IPS DF 6.9 (cell line): ENCODE measurements around the gene SMIM9.
A peak's percentile ranks its signal among the peaks of the same experiment; 100 is the strongest.

Experiments used
- DNase-seq: peaks from one replicate; pipeline ENCODE4 v3.0.0-alpha.2; 2013; ENCODE audit warnings: low read depth, low spot score
- H3K27ac ChIP-seq: one replicate; pipeline ENCODE4 v1.5.1; 2013; ENCODE audit warnings: low read length, control low read depth
- H3K27me3 ChIP-seq: 2 replicates; pipeline ENCODE4 v1.6.1; 2013; ENCODE audit warnings: mild to moderate bottlenecking, low read length; ENCODE audit not compliant: control insufficient read depth, insufficient read depth
- H3K36me3 ChIP-seq: 2 replicates; pipeline ENCODE4 v1.6.1; 2013; ENCODE audit warnings: low read length; ENCODE audit not compliant: control insufficient read depth, insufficient read depth
- H3K4me1 ChIP-seq: 2 replicates; pipeline ENCODE4 v1.6.1; 2013; ENCODE audit warnings: low read length; ENCODE audit not compliant: control insufficient read depth, insufficient read depth
- H3K4me3 ChIP-seq: 2 replicates; pipeline ENCODE4 v1.5.1; 2013; ENCODE audit warnings: mild to moderate bottlenecking, low read length
- H3K9me3 ChIP-seq: 2 replicates; pipeline ENCODE4 v1.6.1; 2013; ENCODE audit warnings: low read length, inconsistent platforms; ENCODE audit not compliant: control insufficient read depth, insufficient read depth
- WGBS: extraction: QIAGEN DNeasy Blood & Tissue Kit; methylation state at CpG from one replicate; pipeline ENCODE4 v1.1.7; 2013; ENCODE audit warnings: mixed read lengths, missing lambda C conversion rate; ENCODE audit not compliant: insufficient read length, insufficient coverage; 5-methylcytosine and 5-hydroxymethylcytosine counted together

Gene SMIM9

GRCh38 chrX:154815274-154815818, 19.1 kb downstream of the SMIM9 start:
- Histone ChIP-seq H3K36me3 (no peaks in the 10 kb centered on the region), H3K4me3 (no peak overlapping the region), H3K4me1 (no peaks in the 10 kb centered on the region; the same call in 1 of the 2 replicates), H3K27me3 (no peaks in the 10 kb centered on the region), H3K9me3 (no peaks in the 10 kb centered on the region), H3K27ac (no peak overlapping the region)
- no peak for DNase-seq
- WGBS: no CpG with 5 or more reads among the region's 5 CpGs

- H3K27me3 ChIP-seq: no peaks in the 10 kb centered on the region
- H3K9me3 ChIP-seq: no peaks in the 10 kb centered on the region
- no peak for DNase-seq
- no peak overlapping the region for H3K27ac ChIP-seq
- H3K4me3 ChIP-seq: no peak overlapping the region
- no peaks in the 10 kb centered on the region for H3K36me3 ChIP-seq
- no CpG with 5 or more reads among the region's 1 CpG for WGBS
- no peaks in the 10 kb centered on the region for H3K4me1 ChIP-seq
Measured at GRCh38 chrX:154813801-154814200, 20.7 kb downstream of the SMIM9 start.

GRCh38 chrX:154812341-154813101, 21.9 kb downstream of the SMIM9 start:
- no CpG with 5 or more reads among the region's 2 CpGs for WGBS
- DNase-seq: no peak
- Histone ChIP-seq H3K9me3 (no peaks in the 10 kb centered on the region), H3K27ac (no peak overlapping the region), H3K27me3 (no peaks in the 10 kb centered on the region), H3K4me1 (no peaks in the 10 kb centered on the region), H3K4me3 (no peak overlapping the region), H3K36me3 (no peaks in the 10 kb centered on the region)

GRCh38 chrX:154809939-154810665, 24.4 kb downstream of the SMIM9 start:
- H3K27me3 ChIP-seq: no peaks in the 10 kb centered on the region
- H3K4me1 ChIP-seq: no peaks in the 10 kb centered on the region
- DNase-seq: no peak
- no peak overlapping the region for H3K4me3 ChIP-seq
- H3K27ac ChIP-seq: no peak overlapping the region
- WGBS: no CpG with 5 or more reads among the region's 1 CpG
- no peaks in the 10 kb centered on the region for H3K36me3 ChIP-seq
- no peaks in the 10 kb centered on the region for H3K9me3 ChIP-seq

GRCh38 chrX:154806837-154807501, 27.5 kb downstream of the SMIM9 start:
- no peaks in the 10 kb centered on the region for H3K9me3 ChIP-seq
- H3K4me3 ChIP-seq: no peak overlapping the region
- WGBS: no CpG with 5 or more reads among the region's 5 CpGs
- peaks cover 2% of the 10 kb centered on the region for H3K4me1 ChIP-seq
- DNase-seq: no peak
- no peak overlapping the region for H3K27ac ChIP-seq
- peaks cover 2% of the 10 kb centered on the region; the same call in 1 of the 2 replicates for H3K27me3 ChIP-seq
- H3K36me3 ChIP-seq: no peaks in the 10 kb centered on the region

GRCh38 chrX:154805696-154806091, 28.8 kb downstream of the SMIM9 start:
- H3K36me3 ChIP-seq: no peaks in the 10 kb centered on the region
- H3K4me3 ChIP-seq: peak overlapping the region; percentile 59; the same call in 1 of the 2 replicates
- H3K9me3 ChIP-seq: no peaks in the 10 kb centered on the region
- peaks cover 2% of the 10 kb centered on the region; the same call in 1 of the 2 replicates for H3K27me3 ChIP-seq
- H3K4me1 ChIP-seq: peaks cover 3% of the 10 kb centered on the region
- no peak overlapping the region for H3K27ac ChIP-seq
- no CpG with 5 or more reads among the region's 13 CpGs for WGBS
- no peak for DNase-seq

GRCh38 chrX:154804957-154805695, 29.3 kb downstream of the SMIM9 start, which contains the start of gene MPP1:
TSS of gene MPP1 (minus strand) at chrX:154805485. CDS start at chrX:154805373, 112 bp downstream.
- Histone ChIP-seq H3K27me3 (peaks cover 2% of the 10 kb centered on the region; the same call in 1 of the 2 replicates), H3K36me3 (no peaks in the 10 kb centered on the region), H3K4me1 (peaks cover 3% of the 10 kb centered on the region), H3K9me3 (no peaks in the 10 kb centered on the region), H3K27ac (no peak within 1 kb of the TSS), H3K4me3 (peak within 1 kb of the TSS; percentile 59; the same call in 1 of the 2 replicates)
- no CpG with 5 or more reads among the region's 65 CpGs for WGBS
- DNase-seq: no peak

- peaks cover 3% of the 10 kb centered on the region for H3K4me1 ChIP-seq
- H3K36me3 ChIP-seq: no peaks in the 10 kb centered on the region
- no CpG with 5 or more reads among the region's 7 CpGs for WGBS
- no peak for DNase-seq
- peak overlapping the region; percentile 59; the same call in 1 of the 2 replicates for H3K4me3 ChIP-seq
- no peak overlapping the region for H3K27ac ChIP-seq
- peaks cover 2% of the 10 kb centered on the region; the same call in 1 of the 2 replicates for H3K27me3 ChIP-seq
- H3K9me3 ChIP-seq: no peaks in the 10 kb centered on the region
Measured at GRCh38 chrX:154804261-154804956, 30.1 kb downstream of the SMIM9 start.

GRCh38 chrX:154802947-154803346, 31.5 kb downstream of the SMIM9 start:
- Histone ChIP-seq H3K36me3 (no peaks in the 10 kb centered on the region), H3K27ac (no peak overlapping the region), H3K4me3 (no peak overlapping the region), H3K4me1 (peaks cover 3% of the 10 kb centered on the region), H3K27me3 (peaks cover 2% of the 10 kb centered on the region; the same call in 1 of the 2 replicates), H3K9me3 (no peaks in the 10 kb centered on the region)
- WGBS: no CpG with 5 or more reads among the region's 2 CpGs
- DNase-seq: no peak
